ENCODE data around the gene SPATA21.

SPATA21 gene

GRCh38 chr1:16430606-16431005 is 6.6 kb downstream of the SPATA21 start:
- H3K4me3 ChIP-seq (ENCODE audit: low read depth, low read length): no peak overlapping the region
- no peak for TF ChIP-seq CTCF (IDR thresholded peaks at IDR 0.05; ENCODE audit: borderline replicate concordance, insufficient read depth, low read depth, low read length)

GRCh38 chr1:16425125-16426025 is 11.8 kb downstream of the SPATA21 start:
- no peak overlapping the region for H3K4me3 ChIP-seq (ENCODE audit: low read depth, low read length)
- TF ChIP-seq CTCF (IDR thresholded peaks at IDR 0.05; ENCODE audit: borderline replicate concordance, insufficient read depth, low read depth, low read length): no peak

GRCh38 chr1:16422041-16422440 is 15.2 kb downstream of the SPATA21 start:
- no peak overlapping the region for H3K4me3 ChIP-seq (ENCODE audit: low read depth, low read length)
- no peak for TF ChIP-seq CTCF (IDR thresholded peaks at IDR 0.05; ENCODE audit: borderline replicate concordance, insufficient read depth, low read depth, low read length)

DNA sequence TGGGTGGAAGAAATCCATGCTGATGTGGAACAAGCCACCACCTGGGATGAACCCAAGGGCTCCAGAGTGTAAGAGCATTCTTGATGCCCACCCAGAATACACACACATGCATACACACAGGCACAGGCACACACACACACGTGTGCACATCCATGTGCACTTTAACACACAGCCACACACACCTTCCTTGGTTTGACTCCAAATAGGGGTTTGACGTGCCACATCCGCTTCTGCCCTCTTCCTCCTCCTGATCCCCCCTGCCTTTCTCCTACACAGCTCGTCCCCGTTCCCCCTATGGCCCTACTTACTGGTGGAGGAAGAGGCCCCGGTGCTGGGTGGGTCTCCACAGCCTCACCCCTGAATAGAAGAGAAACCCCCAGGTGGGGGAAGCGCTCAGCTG is 16.0 kb downstream of the SPATA21 start:
- no peak for TF ChIP-seq CTCF (IDR thresholded peaks at IDR 0.05; ENCODE audit: borderline replicate concordance, insufficient read depth, low read depth, low read length)
- H3K4me3 ChIP-seq (ENCODE audit: low read depth, low read length): no peak overlapping the region

GRCh38 chr1:16420424-16421118 is 16.7 kb downstream of the SPATA21 start:
- no peak overlapping the region for H3K4me3 ChIP-seq (ENCODE audit: low read depth, low read length)
- no peak for TF ChIP-seq CTCF (IDR thresholded peaks at IDR 0.05; ENCODE audit: borderline replicate concordance, insufficient read depth, low read depth, low read length)

GRCh38 chr1:16418823-16419425 is 18.3 kb downstream of the SPATA21 start:
- TF ChIP-seq CTCF (IDR thresholded peaks at IDR 0.05; ENCODE audit: borderline replicate concordance, insufficient read depth, low read depth, low read length): no peak

More at GRCh38 chr1:16418823-16419425, 18.3 kb downstream of the SPATA21 start:
- no peak overlapping the region for H3K4me3 ChIP-seq (ENCODE audit: low read depth, low read length)

Data from GM12875 (cell line).